ENCODE measurements around the gene ZSWIM4.

- no peak for TF ChIP-seq CTCF (optimal IDR thresholded peaks at IDR 0.05 in 1 of 3, IDR thresholded peaks at IDR 0.05 in 1 of 3, conservative IDR thresholded peaks at IDR 0.05 in 1 of 3; ENCODE audit: extremely low read depth in 1 of 3, insufficient read depth in 2 of 3, low read length in 3 of 3)
- no peak for TF ChIP-seq EZH2 (IDR thresholded peaks at IDR 0.05; ENCODE audit: low read length)
Measured at GRCh38 chr19:13819238-13819637, 24.0 kb downstream of the ZSWIM4 start.

Measured in keratinocyte (primary cell).